ENCODE measurements around the gene ZNF689. TPM values are rescaled to one million over a fixed set of nuclear protein-coding genes. Genes with fewer than 3 reads are reported as not detected.

The ZNF689 gene
- total RNA-seq, 1 donor from 2014 or later: 14.6 TPM

- Mint-ChIP-seq H3K36me3 (ENCODE audit: unreplicated experiment) (peaks cover 5% of the 10 kb centered on the region), H3K27me3 (ENCODE audit: unreplicated experiment) (peaks cover 6% of the 10 kb centered on the region), H3K9me3 (ENCODE audit: unreplicated experiment) (peaks cover 10% of the 10 kb centered on the region), H3K4me3 (ENCODE audit: unreplicated experiment) (no peak overlapping the region), H3K27ac (ENCODE audit: unreplicated experiment) (no peak overlapping the region), H3K4me1 (ENCODE audit: low read depth, unreplicated experiment) (no peaks in the 10 kb centered on the region)
- TF ChIP-seq CTCF (IDR thresholded peaks at IDR 0.05; ENCODE audit: partially characterized antibody, unreplicated experiment): no peak
- no peak for DNase-seq
These were observed 5.0 kb downstream of the ZNF689 start for GRCh38 chr16:30605158-30605557.

GRCh38 chr16:30604316-30604947 lies 5.8 kb downstream of the ZNF689 start:
- H3K27ac Mint-ChIP-seq (ENCODE audit: unreplicated experiment): no peak overlapping the region
- no peaks in the 10 kb centered on the region for H3K4me1 Mint-ChIP-seq (ENCODE audit: low read depth, unreplicated experiment)
- no peak overlapping the region for H3K4me3 Mint-ChIP-seq (ENCODE audit: unreplicated experiment)
- H3K27me3 Mint-ChIP-seq (ENCODE audit: unreplicated experiment): peaks cover 5% of the 10 kb centered on the region
- peaks cover 5% of the 10 kb centered on the region for H3K36me3 Mint-ChIP-seq (ENCODE audit: unreplicated experiment)
- TF ChIP-seq CTCF (IDR thresholded peaks at IDR 0.05; ENCODE audit: partially characterized antibody, unreplicated experiment): no peak
- no peak for DNase-seq
- peaks cover 9% of the 10 kb centered on the region for H3K9me3 Mint-ChIP-seq (ENCODE audit: unreplicated experiment)

- no peak for TF ChIP-seq CTCF (IDR thresholded peaks at IDR 0.05; ENCODE audit: partially characterized antibody, unreplicated experiment)
- Mint-ChIP-seq H3K27me3 (ENCODE audit: unreplicated experiment) (peaks cover 5% of the 10 kb centered on the region), H3K36me3 (ENCODE audit: unreplicated experiment) (peaks cover 5% of the 10 kb centered on the region), H3K9me3 (ENCODE audit: unreplicated experiment) (peaks cover 6% of the 10 kb centered on the region), H3K27ac (ENCODE audit: unreplicated experiment) (no peak overlapping the region), H3K4me3 (ENCODE audit: unreplicated experiment) (no peak overlapping the region), H3K4me1 (ENCODE audit: low read depth, unreplicated experiment) (no peaks in the 10 kb centered on the region)
- DNase-seq: no peak
These were observed 6.3 kb downstream of the ZNF689 start for GRCh38 chr16:30603945-30604315.

- Mint-ChIP-seq H3K4me1 (ENCODE audit: low read depth, unreplicated experiment) (no peaks in the 10 kb centered on the region), H3K27me3 (ENCODE audit: unreplicated experiment) (peaks cover 5% of the 10 kb centered on the region), H3K9me3 (ENCODE audit: unreplicated experiment) (peaks cover 4% of the 10 kb centered on the region), H3K27ac (ENCODE audit: unreplicated experiment) (no peak overlapping the region), H3K36me3 (ENCODE audit: unreplicated experiment) (peaks cover 5% of the 10 kb centered on the region), H3K4me3 (ENCODE audit: unreplicated experiment) (no peak overlapping the region)
- TF ChIP-seq CTCF (IDR thresholded peaks at IDR 0.05; ENCODE audit: partially characterized antibody, unreplicated experiment): no peak
- DNase-seq: no peak
These were observed 7.4 kb downstream of the ZNF689 start for GRCh38 chr16:30602616-30603277.

- Mint-ChIP-seq H3K4me3 (ENCODE audit: unreplicated experiment) (no peak overlapping the region), H3K4me1 (ENCODE audit: low read depth, unreplicated experiment) (no peaks in the 10 kb centered on the region), H3K36me3 (ENCODE audit: unreplicated experiment) (peaks cover 5% of the 10 kb centered on the region), H3K9me3 (ENCODE audit: unreplicated experiment) (peaks cover 4% of the 10 kb centered on the region), H3K27me3 (ENCODE audit: unreplicated experiment) (peaks cover 5% of the 10 kb centered on the region), H3K27ac (ENCODE audit: unreplicated experiment) (no peak overlapping the region)
- no peak for TF ChIP-seq CTCF (IDR thresholded peaks at IDR 0.05; ENCODE audit: partially characterized antibody, unreplicated experiment)
- no peak for DNase-seq
These were observed 8.2 kb downstream of the ZNF689 start for GRCh38 chr16:30601966-30602365.
